22Rv1 (cell line): ENCODE measurements around the gene TMEM43.

Experiments
- ZFX ChIP-seq: fragments of 450-650 bp; IDR thresholded peaks from 2 replicates; pipeline ENCODE4 v1.6.1; 2017; ENCODE audit warnings: antibody characterized with exemption, borderline replicate concordance
- TF ChIP-seq, protein P1 (sequence below): fragments of 450-650 bp; IDR thresholded peaks from 2 replicates; pipeline ENCODE4 v1.5.1; 2017; ENCODE audit warnings: mild to moderate bottlenecking

DNA sequence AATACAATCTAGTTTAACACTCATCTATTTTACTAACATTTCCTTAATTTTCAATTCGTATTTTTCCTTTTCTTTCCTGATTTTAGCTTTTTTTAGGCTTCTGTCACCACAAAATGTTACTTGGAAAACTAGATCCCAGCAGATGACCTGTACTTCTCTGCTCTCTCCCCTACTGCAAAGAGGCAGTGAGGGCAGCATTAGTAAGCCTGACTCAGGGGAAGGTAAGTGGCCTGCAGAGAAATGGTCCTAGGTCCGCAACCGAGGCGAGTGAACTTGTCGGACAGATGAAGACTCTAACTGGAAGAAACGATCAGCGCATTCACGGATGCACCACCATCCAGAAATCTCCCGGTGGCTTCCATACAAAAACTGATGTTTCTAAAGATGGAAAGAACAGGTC is 20.4 kb downstream of the TMEM43 start:
- TF ChIP-seq, protein P1, sequence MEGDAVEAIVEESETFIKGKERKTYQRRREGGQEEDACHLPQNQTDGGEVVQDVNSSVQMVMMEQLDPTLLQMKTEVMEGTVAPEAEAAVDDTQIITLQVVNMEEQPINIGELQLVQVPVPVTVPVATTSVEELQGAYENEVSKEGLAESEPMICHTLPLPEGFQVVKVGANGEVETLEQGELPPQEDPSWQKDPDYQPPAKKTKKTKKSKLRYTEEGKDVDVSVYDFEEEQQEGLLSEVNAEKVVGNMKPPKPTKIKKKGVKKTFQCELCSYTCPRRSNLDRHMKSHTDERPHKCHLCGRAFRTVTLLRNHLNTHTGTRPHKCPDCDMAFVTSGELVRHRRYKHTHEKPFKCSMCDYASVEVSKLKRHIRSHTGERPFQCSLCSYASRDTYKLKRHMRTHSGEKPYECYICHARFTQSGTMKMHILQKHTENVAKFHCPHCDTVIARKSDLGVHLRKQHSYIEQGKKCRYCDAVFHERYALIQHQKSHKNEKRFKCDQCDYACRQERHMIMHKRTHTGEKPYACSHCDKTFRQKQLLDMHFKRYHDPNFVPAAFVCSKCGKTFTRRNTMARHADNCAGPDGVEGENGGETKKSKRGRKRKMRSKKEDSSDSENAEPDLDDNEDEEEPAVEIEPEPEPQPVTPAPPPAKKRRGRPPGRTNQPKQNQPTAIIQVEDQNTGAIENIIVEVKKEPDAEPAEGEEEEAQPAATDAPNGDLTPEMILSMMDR: no peak
- TF ChIP-seq ZFX: no peak
